Uterus (tissue), 4 donors: Measurements from ENCODE around the gene CECR2. TPM values are rescaled to one million over a fixed set of nuclear protein-coding genes. Genes with fewer than 3 reads are reported as not detected.
A peak's percentile ranks its signal among the peaks of the same experiment; 100 is the strongest.

Experiments used
- DNase-seq, 2 donors: peaks; one replicate each; pipeline ENCODE4 v3.0.0-alpha.2; 2019 to 2020
- H3K27ac ChIP-seq, 2 donors: fragments of 200-600 bp; sonication (generic); 1 replicate in 1 of 2; 2 replicates in 1 of 2; pipeline ENCODE4 v1.5.1; 2016 to 2018
- H3K27me3 ChIP-seq, 2 donors: fragments of 200-600 bp; sonication (generic); one replicate each; pipeline ENCODE4 v1.5.1; 2018 to 2019; ENCODE audit warnings: control low read depth in 1 of 2
- H3K36me3 ChIP-seq, 2 donors: fragments of 200-600 bp; sonication (generic); one replicate each; pipeline ENCODE4 v1.5.1; 2019; ENCODE audit warnings: control low read depth in 1 of 2
- H3K4me1 ChIP-seq, 2 donors: fragments of 200-600 bp; sonication (generic); one replicate each; pipeline ENCODE4 v1.5.1; 2018 to 2019; ENCODE audit warnings: control low read depth in 1 of 2
- H3K4me3 ChIP-seq, 2 donors: fragments of 200-600 bp; sonication (generic); 1 replicate in 1 of 2; 2 replicates in 1 of 2; pipeline ENCODE4 v1.5.1; 2018 to 2019; ENCODE audit warnings: mild to moderate bottlenecking in 1 of 2
- H3K9me3 ChIP-seq, 2 donors: fragments of 200-600 bp; sonication (generic); one replicate each; pipeline ENCODE4 v1.5.1; 2019; ENCODE audit warnings: control low read depth in 1 of 2
- POLR2A ChIP-seq, 2 donors: fragments of 450-650 bp; IDR thresholded peaks; one replicate each; pipeline ENCODE4 v1.6.1; 2016; ENCODE audit warnings: antibody characterized with exemption in 2 of 2, mild to moderate bottlenecking in 1 of 2, moderate library complexity in 1 of 2
- intact Hi-C: fragments of 100-400 bp; cut with DNase I; formaldehyde crosslinking; loops from one replicate; pipeline ENCODE4 v1.15.1; 2023; ENCODE audit warnings: low total_unique reads
- total RNA-seq, 4 donors: library from RNA; depleted of rRNA in 3 of 4; stranded (reverse); fragments of >200 nt in 3 of 4; gene quantifications; one replicate each; pipeline versions ENCODE4 v1.1.0 to v1.2.4, GENCODE V29; 2014 to 2023
- TF ChIP-seq, protein P1 (sequence below), 4 experiments: fragments of 200-600 bp in 2 of 4; fragments of 450-650 bp in 2 of 4; sonication (generic) in 2 of 4; IDR thresholded peaks; one replicate each; pipeline ENCODE4 v1.5.1; 2016 to 2019; ENCODE audit warnings: antibody characterized with exemption in 4 of 4, mild to moderate bottlenecking in 2 of 4, moderate library complexity in 1 of 4
- donor health status: DM: yes; HTN: yes; CAD: no.

The CECR2 gene
- 1 to 10 TPM in 3 of 4 donors, under 1 TPM in 1; under 0.01 to 6.3 (median 3.8) TPM for total RNA-seq

DNA sequence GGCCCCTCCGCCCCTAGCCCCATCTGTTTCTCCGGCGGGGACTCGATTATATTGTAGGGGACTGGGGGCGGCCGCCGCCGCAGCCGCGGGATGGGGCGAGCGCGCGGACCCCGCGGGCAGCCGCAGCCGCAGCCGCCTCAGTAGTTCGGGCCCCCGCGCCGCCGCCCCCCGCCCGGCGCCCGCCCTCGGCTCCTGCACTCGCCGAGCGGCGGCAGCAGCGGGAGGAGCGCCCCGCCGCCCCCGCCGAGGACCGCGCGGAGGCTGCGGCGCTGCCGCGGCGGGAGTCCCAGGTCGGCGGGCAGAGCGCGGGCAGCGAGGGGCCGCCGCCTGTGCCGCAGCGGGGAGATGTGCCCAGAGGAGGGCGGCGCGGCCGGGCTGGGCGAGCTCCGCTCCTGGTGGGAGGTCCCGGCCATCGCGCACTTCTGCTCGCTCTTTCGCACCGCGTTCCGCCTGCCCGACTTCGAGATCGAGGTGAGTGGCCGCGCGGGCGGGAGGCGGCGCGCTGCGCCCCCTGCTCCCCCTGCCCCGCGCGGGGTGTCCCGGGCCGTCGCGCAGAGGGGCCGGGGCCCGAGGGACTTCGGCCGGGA lies at the start of gene CECR2:
CECR2 (plus strand) TSS at position 22 of the 587 bp plus-strand sequence; CDS start at position 346, 324 bp downstream.
- intact Hi-C loops = no loop called here
- Histone ChIP-seq H3K4me1 (peaks cover 0 to 18% of the 10 kb centered on the region in 2 donors), H3K27ac (peak within 1 kb of the TSS; percentile 47 to 70), H3K36me3 (no peaks in the 10 kb centered on the region), H3K4me3 (peak within 1 kb of the TSS; percentile 19 to 63), H3K27me3 (peaks cover 0 to 27% of the 10 kb centered on the region in 2 donors), H3K9me3 (no peaks in the 10 kb centered on the region)
- DNase-seq = peak in 1 of 2 donors; percentile 19
- TF ChIP-seq, protein P1, sequence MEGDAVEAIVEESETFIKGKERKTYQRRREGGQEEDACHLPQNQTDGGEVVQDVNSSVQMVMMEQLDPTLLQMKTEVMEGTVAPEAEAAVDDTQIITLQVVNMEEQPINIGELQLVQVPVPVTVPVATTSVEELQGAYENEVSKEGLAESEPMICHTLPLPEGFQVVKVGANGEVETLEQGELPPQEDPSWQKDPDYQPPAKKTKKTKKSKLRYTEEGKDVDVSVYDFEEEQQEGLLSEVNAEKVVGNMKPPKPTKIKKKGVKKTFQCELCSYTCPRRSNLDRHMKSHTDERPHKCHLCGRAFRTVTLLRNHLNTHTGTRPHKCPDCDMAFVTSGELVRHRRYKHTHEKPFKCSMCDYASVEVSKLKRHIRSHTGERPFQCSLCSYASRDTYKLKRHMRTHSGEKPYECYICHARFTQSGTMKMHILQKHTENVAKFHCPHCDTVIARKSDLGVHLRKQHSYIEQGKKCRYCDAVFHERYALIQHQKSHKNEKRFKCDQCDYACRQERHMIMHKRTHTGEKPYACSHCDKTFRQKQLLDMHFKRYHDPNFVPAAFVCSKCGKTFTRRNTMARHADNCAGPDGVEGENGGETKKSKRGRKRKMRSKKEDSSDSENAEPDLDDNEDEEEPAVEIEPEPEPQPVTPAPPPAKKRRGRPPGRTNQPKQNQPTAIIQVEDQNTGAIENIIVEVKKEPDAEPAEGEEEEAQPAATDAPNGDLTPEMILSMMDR (IDR thresholded peaks at IDR 0.05) = no peak
- no peak for TF ChIP-seq POLR2A (IDR thresholded peaks at IDR 0.05)

DNA sequence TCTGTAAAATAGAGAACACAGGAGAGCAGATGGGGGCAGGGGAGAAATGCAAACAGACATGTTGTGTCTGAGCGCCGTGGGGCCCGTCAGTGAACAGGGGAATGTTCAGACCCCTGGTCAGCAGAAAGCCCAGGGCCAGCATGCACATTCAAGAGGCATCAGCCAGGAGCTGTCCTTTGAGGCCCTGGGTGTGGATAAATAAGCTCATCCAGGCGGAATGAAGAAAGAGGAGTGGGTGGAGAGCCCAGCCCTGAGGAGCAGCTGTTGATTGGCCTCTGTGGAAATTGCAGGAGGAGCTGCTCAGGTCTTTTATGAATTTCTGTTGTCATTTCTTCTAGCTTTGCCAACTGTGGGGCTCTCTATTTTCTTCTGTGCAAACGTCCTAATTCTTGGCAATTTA lies 49.7 kb upstream of the CECR2 start:
- H3K9me3 ChIP-seq = no peaks in the 10 kb centered on the region
- H3K36me3 ChIP-seq = no peaks in the 10 kb centered on the region
- no peaks in the 10 kb centered on the region for H3K27me3 ChIP-seq
- TF ChIP-seq POLR2A (IDR thresholded peaks at IDR 0.05) = no peak
- TF ChIP-seq, protein P1 (IDR thresholded peaks at IDR 0.05) = no peak
- no peaks in the 10 kb centered on the region for H3K4me1 ChIP-seq
- no peak for DNase-seq
- H3K27ac ChIP-seq = no peak overlapping the region
- intact Hi-C loops = no loop called here
- no peak overlapping the region for H3K4me3 ChIP-seq

DNA sequence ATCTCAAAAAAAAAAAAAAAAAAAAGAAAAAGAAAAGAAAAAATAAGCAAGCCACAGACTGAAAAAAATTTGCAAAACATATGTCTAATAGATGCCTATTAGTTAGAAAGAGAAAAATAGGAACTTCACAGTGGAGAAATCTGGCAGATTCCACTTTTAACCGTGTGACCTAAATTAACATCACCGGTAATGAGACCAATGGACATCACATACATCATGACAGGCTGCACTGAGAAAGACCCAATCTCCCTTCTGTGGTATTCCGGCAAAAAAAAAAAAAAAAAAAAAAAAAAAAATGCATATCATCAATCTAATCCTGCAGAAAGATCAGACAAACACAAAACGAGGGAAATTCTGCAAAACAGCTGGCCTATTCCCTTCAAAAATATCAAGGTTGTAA lies 46.7 kb upstream of the CECR2 start:
- Histone ChIP-seq H3K36me3 (no peaks in the 10 kb centered on the region), H3K9me3 (no peaks in the 10 kb centered on the region), H3K4me3 (no peak overlapping the region), H3K4me1 (no peaks in the 10 kb centered on the region), H3K27ac (no peak overlapping the region), H3K27me3 (no peaks in the 10 kb centered on the region)
- DNase-seq = no peak
- TF ChIP-seq, protein P1 (IDR thresholded peaks at IDR 0.05) = no peak
- no peak for TF ChIP-seq POLR2A (IDR thresholded peaks at IDR 0.05)
- intact Hi-C loops = no loop called here

DNA sequence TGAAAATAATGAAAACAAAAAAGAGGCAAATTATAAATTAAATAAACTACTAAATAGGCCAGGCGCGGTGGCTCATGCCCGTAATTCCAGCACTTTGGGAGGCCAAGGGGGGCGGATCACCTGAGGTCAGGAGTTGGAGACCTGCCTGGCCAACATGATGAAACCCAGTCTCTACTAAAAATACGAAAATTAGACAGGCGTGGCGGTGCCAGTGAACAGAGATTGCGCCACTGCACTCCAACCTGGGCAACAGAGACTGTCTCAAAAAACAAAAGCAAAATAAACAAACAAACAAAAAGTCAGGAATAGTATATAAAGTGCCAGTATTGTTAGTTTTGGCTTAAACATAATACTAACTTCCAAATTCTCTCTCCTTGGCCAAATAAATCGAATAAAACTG lies 37.6 kb upstream of the CECR2 start:
- intact Hi-C loops = no loop called here
- Histone ChIP-seq H3K27ac (no peak overlapping the region), H3K9me3 (no peaks in the 10 kb centered on the region), H3K4me3 (no peak overlapping the region), H3K36me3 (no peaks in the 10 kb centered on the region), H3K4me1 (no peaks in the 10 kb centered on the region), H3K27me3 (no peaks in the 10 kb centered on the region)
- no peak for DNase-seq
- TF ChIP-seq, protein P1 (IDR thresholded peaks at IDR 0.05) = no peak
- no peak for TF ChIP-seq POLR2A (IDR thresholded peaks at IDR 0.05)

DNA sequence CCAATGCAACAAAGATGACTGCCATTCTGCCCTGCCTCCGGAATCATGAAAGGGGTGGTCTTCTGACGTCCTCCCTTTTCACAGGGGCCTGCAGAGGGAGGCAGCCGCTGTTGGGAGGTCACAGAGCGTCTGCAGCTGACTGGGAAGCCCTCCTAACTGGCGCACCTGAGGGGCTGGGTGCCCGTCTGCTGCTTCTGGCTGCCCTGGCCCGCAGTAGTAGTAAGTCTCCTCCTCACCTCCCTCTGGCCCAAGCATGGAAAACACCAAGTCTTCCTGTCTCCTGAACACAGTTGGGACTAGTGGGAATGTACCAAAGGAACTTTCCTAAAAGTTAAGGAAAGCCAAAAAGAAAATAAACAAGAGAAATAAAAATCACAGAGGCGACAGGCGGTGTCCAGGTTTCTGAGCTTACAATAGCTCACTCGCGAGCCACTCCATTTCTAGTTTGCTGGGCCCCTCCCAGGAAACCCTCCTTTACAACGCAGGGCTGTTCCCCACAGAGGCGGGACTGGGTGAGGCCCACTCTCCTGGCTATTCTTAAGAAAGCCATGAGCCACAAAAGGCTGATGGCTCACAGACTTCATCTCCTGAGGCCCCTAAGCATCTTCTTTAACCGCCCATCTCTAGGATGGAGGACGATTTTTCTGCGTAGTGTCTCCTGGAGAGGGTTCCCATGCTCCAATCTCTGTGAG lies 37.0 kb upstream of the CECR2 start:
- TF ChIP-seq, protein P1 (IDR thresholded peaks at IDR 0.05) = no peak
- TF ChIP-seq POLR2A (IDR thresholded peaks at IDR 0.05) = no peak
- H3K36me3 ChIP-seq = no peaks in the 10 kb centered on the region

More for the DNA sequence above, 37.0 kb upstream of the CECR2 start:
- no peaks in the 10 kb centered on the region for H3K9me3 ChIP-seq
- no peak for DNase-seq
- H3K4me3 ChIP-seq = no peak overlapping the region
- no peaks in the 10 kb centered on the region for H3K27me3 ChIP-seq
- H3K4me1 ChIP-seq = no peaks in the 10 kb centered on the region
- no peak overlapping the region for H3K27ac ChIP-seq
- intact Hi-C loops = no loop called here
